GM21737 (cell line): ENCODE measurements around the gene ATF6.
"Not testable (repeated sequence)": the region's sequence is repeated elsewhere in the genome, so short reads cannot be mapped to it uniquely, and the experiment has no call there.

Source experiments
- ATAC-seq: cut with Tn5 transposase; IDR thresholded peaks from one replicate; pipeline ENCODE4 v1.9.1; 2021; ENCODE audit warnings: mild to moderate bottlenecking, moderate library complexity; ENCODE audit not compliant: unreplicated experiment

ATF6 gene

DNA sequence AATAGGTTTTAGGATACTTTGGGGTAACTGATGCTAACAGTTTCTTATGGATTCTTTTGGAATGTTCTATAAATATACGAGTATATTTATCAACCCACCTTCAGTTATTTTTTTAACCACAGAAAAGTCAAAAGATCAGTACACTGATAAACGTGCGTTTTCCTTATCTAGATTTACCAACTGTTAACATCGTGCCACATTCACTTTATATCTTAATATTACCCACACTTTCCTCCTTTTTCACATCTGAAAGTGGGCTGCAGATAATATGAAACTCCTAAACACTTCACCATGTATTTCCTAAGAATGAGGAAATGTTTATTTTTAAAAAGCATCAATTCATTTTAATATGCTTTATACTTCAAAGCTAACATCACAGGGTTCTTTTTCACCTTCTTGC lies 7.7 kb downstream of the ATF6 start:
- ATAC-seq: no peak

DNA sequence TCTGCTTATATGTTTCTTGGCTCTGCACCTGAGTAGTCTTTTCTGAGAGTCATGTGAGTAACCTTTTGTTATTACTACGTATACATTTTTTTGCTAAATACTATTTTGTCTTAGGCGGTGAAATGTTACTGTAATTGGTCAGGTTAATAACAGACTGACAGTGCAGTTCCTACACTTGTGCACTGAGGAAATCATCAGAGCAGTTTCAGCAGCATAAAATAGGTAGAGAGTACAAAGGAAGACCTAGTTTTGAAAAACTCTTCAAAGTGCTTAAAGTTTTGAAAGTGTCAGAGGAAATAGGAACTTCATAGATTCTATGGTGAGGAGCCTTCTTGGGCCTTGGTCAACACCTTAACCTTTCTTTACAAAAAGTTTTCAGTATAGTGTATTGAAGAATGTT lies 11.1 kb downstream of the ATF6 start:
- ATAC-seq: no peak

GRCh38 chr1:161778522-161778921 lies 12.4 kb downstream of the ATF6 start:
- no peak for ATAC-seq

- no peak for ATAC-seq
Observed at GRCh38 chr1:161779393-161779792, 13.3 kb downstream of the ATF6 start.

- ATAC-seq: no peak
Observed at GRCh38 chr1:161781995-161782394, 15.9 kb downstream of the ATF6 start.

- no peak for ATAC-seq
Observed at GRCh38 chr1:161782886-161783285, 16.8 kb downstream of the ATF6 start.

GRCh38 chr1:161784968-161785367 lies 18.8 kb downstream of the ATF6 start:
- no peak for ATAC-seq

DNA sequence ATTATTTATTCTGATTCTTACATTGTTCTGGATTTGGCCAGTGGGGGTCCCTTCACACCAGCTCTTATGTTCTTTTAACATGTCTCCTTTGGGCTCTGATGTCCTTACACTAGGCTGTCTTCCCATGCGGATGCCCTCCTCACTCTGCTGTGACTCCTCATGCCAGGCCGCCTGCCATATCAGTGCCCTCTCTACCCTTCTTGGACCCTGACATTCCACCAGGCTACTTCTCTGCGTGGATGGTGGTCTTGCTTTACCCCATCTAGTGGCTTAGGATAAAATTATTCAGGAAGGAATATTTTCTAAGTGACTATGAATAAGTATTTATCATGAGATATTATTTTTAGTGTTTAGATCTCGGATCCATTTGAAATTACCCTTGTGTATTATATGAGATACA lies 21.2 kb downstream of the ATF6 start:
- ATAC-seq: no peak

GRCh38 chr1:161790587-161791317 lies 24.6 kb downstream of the ATF6 start:
- ATAC-seq: no peak

GRCh38 chr1:161791904-161792655 lies 26.0 kb downstream of the ATF6 start:
- no peak for ATAC-seq

DNA sequence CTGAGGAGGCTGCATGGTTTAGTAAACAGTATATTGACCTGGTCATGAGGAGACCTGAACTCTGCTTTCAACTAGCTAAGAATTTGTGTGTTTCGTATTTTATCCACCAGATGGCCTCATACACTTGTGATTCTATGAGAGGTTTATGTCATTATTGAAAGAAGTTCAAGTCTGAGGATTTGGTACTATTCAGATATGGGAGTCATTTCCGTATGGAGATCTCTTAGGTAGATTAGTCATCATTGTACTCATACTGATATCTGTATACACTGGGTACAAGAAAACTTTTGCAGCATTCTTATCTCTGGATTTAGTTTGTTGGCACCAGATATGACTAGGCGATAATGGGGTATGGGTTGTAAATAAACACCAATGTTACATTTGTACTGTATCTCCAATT lies 26.6 kb downstream of the ATF6 start:
- ATAC-seq: no peak

- no peak for ATAC-seq
Observed at GRCh38 chr1:161799792-161800191, 33.7 kb downstream of the ATF6 start.

DNA sequence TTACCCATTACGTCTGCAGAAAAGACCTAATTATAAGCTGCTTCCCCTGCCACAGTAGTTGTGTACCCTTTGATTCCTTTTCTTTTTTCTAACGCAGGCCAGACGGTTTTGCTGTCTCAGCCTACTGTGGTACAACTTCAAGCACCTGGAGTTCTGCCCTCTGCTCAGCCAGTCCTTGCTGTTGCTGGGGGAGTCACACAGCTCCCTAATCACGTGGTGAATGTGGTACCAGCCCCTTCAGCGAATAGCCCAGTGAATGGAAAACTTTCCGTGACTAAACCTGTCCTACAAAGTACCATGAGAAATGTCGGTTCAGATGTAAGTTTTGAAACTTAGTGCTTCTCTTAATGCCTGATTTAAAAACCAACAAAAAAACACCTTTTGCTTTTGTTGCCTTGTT lies 35.8 kb downstream of the ATF6 start:
- no peak for ATAC-seq

DNA sequence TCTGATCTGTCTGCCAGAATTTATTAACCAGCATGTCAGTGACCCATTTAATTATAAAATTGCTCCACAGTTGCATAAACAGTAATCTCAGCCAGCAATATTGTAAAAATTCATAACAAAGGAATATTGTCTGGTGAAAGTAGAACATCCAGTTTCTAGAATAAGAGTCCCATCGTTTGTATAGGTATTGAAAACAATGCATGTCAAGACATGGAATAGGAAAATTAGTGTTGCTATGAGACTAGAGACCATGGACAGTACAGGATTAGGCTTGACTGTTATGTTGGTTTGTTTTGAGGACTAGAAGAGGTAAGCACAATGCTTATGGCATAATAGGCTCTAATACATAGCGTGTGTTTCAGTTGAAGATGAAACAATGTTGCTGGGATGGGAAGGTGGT lies 37.1 kb downstream of the ATF6 start:
- no peak for ATAC-seq

DNA sequence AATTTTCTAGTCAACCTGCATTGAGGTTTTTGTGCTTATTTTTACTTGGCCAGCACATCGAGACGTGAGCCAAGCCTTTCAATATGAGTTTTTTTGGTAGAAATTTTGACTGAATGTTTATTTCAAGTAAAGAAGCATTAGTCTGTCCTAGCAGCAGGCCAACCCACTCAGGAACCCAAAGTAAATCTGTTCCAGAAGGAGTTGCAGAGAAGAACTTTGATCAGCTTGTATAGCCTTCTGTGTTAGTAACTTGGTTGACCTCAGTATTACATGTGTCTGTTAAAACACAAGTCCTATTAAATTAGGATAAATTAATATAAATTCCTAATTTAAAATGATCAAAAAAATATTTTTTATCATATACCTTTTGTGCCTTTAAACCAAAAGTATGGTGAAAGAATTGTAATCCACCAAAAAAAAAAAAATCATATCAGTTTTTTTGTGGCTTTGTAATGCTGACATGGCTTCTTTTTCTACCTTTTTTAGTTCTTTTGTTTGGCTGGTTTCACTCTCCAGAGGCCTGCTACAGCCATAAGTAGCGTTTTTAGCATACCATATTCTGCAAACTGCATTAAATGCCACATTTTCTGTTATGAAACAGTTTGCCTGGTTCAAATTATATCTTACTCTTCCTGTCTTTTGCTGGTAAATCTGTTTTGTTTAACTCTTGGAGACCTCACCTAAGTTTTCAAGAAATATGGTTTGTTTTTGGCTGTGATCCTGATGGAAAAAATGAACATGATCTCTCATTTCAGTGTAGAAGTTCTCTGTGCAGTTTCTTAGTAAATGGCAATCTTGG lies 39.5 kb downstream of the ATF6 start:
- no peak for ATAC-seq

GRCh38 chr1:161809202-161809601 lies 43.1 kb downstream of the ATF6 start:
- ATAC-seq: not testable (repeated sequence)

DNA sequence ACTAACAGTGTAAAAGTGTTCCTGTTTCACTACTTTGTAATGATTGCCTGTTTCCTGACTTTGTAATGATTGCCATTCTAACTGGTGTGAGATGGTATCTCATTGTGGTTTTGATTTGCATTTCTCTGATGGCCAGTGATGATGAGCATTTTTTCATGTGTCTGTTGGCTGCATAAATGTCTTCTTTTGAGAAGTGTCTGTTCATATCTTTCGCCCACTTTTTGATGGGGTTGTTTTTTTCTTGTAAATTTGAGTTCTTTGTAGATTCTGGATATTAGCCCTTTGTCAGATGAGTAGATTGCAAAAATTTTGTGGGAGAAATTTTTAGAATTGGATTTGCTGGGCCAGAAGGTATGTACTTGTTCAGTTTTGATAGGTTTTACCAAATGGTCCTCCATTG lies 43.5 kb downstream of the ATF6 start:
- not testable (repeated sequence) for ATAC-seq

DNA sequence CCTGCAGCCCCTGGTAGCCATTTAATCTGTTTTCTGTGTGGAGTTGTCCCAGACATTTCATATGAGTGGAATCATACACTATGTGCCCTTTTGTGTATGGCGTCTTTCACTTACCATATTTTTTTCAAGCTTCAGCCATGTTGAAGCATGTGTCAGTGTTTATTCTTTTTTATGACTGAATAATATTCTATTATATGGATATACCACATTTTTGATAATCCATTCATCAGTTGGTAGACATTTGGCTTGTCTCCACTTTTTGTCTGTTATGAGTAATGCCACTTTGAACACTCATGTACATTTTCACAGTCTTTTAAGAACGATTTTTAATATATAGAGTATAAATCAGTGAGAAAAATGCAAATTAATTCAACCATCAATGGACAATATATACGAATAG lies 44.7 kb downstream of the ATF6 start:
- no peak for ATAC-seq

- ATAC-seq: no peak
Observed at GRCh38 chr1:161816201-161816600, 50.1 kb downstream of the ATF6 start.

DNA sequence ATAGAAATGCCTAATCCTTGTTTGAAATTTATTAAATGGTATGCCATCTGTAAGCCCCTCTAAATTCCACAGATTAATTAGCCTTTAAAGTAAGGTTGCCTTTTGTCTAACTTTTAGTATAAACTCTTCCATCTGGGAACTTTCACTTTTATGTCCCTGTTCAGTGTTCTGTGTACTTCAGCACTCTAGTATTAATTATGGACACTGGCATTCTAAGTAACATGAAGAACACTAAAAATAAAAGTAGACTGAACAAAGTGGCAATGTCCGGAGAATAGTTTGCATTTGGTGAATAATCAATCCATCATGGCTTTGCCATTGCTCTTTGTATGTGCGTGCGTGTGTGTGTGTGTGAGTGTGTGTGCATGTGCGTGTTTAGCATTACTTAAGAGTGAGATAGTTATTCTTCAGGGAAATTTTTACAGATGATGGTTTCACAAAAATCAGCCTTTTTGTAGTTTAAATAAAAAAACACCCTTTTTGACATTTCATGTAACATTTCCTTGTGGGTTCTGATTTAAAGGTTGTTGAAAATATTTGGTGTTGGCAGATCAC lies 51.1 kb downstream of the ATF6 start:
- no peak for ATAC-seq

DNA sequence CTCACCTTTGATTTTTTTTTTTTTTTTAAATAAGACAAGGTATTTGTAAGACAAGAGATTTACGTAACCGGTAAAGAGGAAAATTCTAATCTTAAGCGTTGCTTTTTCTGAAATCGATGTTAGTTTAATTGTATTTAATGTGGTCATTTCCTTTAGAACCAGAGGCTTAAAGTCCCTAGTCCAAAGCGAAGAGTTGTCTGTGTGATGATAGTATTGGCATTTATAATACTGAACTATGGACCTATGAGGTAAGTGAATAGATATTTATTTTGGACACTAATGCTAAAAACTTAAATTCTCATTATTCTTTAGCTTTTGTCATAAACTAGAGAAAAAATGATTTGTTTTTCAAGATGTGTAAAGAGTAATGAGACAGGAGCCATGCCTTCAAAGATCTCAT lies 54.8 kb downstream of the ATF6 start:
- no peak for ATAC-seq
